ENCODE data around the gene GALM. TPM values are rescaled to one million over a fixed set of nuclear protein-coding genes. Genes with fewer than 3 reads are reported as not detected.
"Not testable (repeated sequence)": the region's sequence is repeated elsewhere in the genome, so short reads cannot be mapped to it uniquely, and the experiment has no call there.

The GALM gene
- total RNA-seq, 1 experiment from 2014 or later = 88.0 TPM

DNA sequence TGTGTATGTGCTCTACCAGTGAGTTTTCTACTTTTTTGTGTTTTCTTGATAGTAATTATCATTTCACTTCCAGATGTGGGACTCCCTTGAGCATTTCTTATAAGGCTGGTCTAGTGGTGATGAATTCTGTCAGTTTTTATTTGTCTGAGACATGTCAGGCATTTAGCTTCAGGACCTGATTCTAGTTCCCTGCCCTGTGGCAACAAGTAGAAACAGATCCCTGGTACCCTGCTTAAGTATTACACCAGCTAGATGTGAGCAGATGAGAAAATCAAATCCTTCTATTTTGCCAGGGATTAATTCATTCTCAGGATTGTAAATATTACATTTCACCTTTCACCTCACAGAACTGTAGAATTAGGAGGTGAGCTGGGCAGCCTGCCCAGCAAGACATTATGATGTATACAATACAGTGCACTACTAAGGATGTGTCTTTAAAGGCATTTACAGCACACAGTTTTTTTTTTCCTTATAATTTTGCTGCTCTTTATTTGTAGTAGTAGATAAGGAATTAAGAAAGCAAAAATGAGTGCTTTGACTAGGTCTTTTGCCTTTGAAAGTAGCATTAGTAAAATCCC lies 35.1 kb downstream of the GALM start:
- in situ Hi-C loops (cut with HindIII; ENCODE audit: low pct_unique_long_range_greater_than_20kb, low sequenced_read_pairs) = no loop called here
- no peak for DNase-seq (ENCODE audit: low read depth)

DNA sequence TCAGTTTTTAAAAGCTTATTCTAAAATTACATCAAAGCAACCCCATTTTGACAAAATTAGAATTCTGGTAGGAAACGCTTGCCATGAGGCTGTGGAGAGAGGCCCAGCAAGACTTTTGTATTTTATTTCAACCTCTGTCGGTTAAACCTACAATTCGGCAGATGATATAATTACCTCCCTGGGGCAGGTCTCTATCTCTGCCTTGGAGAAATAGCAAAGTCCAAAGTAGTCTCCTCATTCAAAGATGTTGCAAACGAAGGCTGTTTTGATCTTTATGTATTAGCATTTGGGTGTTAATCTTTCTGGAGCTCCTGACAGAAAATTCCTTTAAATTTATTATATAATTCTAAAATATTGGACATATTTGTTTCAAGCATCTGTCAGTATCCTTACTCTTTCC lies 35.6 kb downstream of the GALM start:
- DNase-seq (ENCODE audit: low read depth) = no peak

DNA sequence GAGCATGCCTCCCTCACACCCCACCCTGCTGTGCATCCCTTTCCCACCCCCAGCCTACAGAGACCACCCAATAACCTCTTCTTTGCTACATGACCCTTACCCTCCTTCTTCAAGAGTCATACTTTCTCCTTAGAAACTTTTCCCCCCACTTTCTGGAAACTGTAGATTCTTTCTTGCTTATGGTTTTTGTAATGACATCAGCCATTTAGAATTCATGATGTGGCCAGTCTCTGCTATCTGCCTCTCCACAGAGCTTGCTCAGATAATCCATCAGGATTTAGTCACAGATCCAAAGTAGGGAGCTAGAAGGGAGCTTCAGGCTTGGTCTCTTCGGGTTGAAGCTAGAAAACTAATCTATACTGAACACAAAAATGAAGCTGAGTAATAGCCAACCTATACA lies 36.5 kb downstream of the GALM start:
- in situ Hi-C loops (cut with HindIII; ENCODE audit: low pct_unique_long_range_greater_than_20kb, low sequenced_read_pairs) = no loop called here
- peak; percentile 17 for DNase-seq (ENCODE audit: low read depth)

More for the DNA sequence above, 35.6 kb downstream of the GALM start:
- in situ Hi-C loops (cut with HindIII; ENCODE audit: low pct_unique_long_range_greater_than_20kb, low sequenced_read_pairs) = no loop called here

GRCh38 chr2:38703336-38703735 lies 37.4 kb downstream of the GALM start:
- not testable (repeated sequence) for DNase-seq (ENCODE audit: low read depth)

GRCh38 chr2:38704664-38705063 lies 38.8 kb downstream of the GALM start:
- no peak for DNase-seq (ENCODE audit: low read depth)
- in situ Hi-C loops (cut with HindIII; ENCODE audit: low pct_unique_long_range_greater_than_20kb, low sequenced_read_pairs) = no loop called here

More at GRCh38 chr2:38703336-38703735, 37.4 kb downstream of the GALM start:
- in situ Hi-C loops (cut with HindIII; ENCODE audit: low pct_unique_long_range_greater_than_20kb, low sequenced_read_pairs) = not testable (repeated sequence)

GRCh38 chr2:38706846-38707345 lies 41.0 kb downstream of the GALM start:
- no peak for DNase-seq (ENCODE audit: low read depth)
- in situ Hi-C loops (cut with HindIII; ENCODE audit: low pct_unique_long_range_greater_than_20kb, low sequenced_read_pairs) = no loop called here

DNA sequence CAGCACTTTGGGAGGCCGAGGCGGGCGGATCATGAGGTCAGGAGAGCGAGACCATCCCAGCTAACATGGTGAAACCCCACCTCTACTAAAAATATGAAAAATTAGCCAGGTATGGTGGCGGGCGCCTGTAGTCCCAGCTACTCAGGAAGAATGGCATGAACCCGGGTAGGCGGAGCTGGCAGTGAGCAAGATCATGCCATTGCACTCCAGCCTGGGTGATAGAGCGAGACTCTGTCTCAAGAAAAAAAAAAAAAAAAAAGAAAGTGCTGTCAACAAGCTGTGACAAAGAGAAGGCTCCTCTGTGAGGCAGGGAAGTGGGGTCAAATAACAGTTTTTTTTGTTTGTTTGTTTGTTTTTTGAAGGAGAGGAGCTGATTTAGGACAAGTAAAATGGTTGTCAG lies 42.6 kb downstream of the GALM start:
- in situ Hi-C loops (cut with HindIII; ENCODE audit: low pct_unique_long_range_greater_than_20kb, low sequenced_read_pairs); DNase-seq (ENCODE audit: low read depth): not testable (repeated sequence)

GRCh38 chr2:38708900-38709566 lies 43.1 kb downstream of the GALM start:
- in situ Hi-C loops (cut with HindIII; ENCODE audit: low pct_unique_long_range_greater_than_20kb, low sequenced_read_pairs) = no loop called here
- DNase-seq (ENCODE audit: low read depth) = peak; percentile 23

GRCh38 chr2:38709567-38710194 lies 43.8 kb downstream of the GALM start:
- DNase-seq (ENCODE audit: low read depth) = no peak
- in situ Hi-C loops (cut with HindIII; ENCODE audit: low pct_unique_long_range_greater_than_20kb, low sequenced_read_pairs) = no loop called here

DNA sequence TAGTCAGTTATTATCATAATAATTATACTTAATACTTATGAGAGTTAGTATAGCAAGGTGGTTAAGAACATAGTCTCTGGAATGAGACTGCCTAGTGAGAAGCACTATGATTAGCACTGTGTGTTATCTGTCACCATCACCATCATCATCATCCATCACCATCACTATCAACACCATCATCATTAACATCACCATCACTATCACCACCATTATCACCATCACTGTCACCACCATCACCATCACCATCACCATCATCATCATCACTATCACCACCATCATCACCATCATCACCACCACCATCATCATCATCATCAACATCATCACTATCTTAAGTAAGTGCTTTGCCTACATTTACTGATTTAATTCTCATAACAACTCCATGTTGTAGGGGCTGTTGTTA lies 45.6 kb downstream of the GALM start:
- in situ Hi-C loops (cut with HindIII; ENCODE audit: low pct_unique_long_range_greater_than_20kb, low sequenced_read_pairs) = no loop called here
- no peak for DNase-seq (ENCODE audit: low read depth)

- in situ Hi-C loops (cut with HindIII; ENCODE audit: low pct_unique_long_range_greater_than_20kb, low sequenced_read_pairs) = no loop called here
- DNase-seq (ENCODE audit: low read depth) = no peak
These were observed 46.5 kb downstream of the GALM start for GRCh38 chr2:38712413-38712812.

- no peak for DNase-seq (ENCODE audit: low read depth)
- in situ Hi-C loops (cut with HindIII; ENCODE audit: low pct_unique_long_range_greater_than_20kb, low sequenced_read_pairs) = no loop called here
These were observed 47.0 kb downstream of the GALM start for GRCh38 chr2:38712871-38713270.

GRCh38 chr2:38713338-38713737 lies 47.4 kb downstream of the GALM start:
- in situ Hi-C loops (cut with HindIII; ENCODE audit: low pct_unique_long_range_greater_than_20kb, low sequenced_read_pairs) = no loop called here
- DNase-seq (ENCODE audit: low read depth) = no peak

DNA sequence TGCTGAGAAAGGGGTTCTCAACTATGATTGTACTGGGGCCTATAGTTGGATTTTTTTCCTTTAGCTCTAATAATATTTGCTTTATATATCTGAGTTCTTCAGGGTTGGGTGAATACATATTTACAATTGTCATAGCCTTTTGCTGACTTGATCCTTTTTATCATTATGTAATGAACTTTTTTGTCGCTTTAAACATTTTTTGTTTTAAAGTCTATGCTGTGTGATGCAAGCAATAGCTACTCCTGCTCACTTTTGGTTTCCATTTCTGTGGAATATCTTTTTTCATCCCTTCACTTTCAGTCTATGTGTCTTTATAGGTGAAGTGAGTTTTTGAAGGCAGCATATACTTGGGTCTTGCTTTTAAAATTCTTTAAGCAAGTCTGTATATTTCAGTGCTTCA lies 49.0 kb downstream of the GALM start:
- DNase-seq (ENCODE audit: low read depth); in situ Hi-C loops (cut with HindIII; ENCODE audit: low pct_unique_long_range_greater_than_20kb, low sequenced_read_pairs): not testable (repeated sequence)

DNA sequence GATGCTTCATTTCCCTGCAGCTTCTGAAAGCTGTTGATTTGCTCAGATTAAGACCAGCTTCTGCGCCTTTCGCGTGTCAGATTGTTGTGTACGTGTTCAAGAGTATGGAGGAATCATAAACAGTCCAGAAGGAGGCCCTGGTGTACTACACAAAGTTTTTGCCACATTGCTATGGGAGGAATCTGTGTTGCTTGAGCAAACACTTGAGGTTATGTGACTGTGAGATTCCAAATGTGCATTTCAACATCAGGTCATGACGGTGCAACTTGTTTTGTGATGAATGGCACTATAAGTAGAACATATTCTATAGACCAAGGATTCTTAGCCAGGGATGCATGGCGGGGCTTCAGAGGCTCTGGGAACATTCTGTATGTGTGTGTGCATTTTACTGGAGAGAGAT lies 50.3 kb downstream of the GALM start:
- no peak for DNase-seq (ENCODE audit: low read depth)
- in situ Hi-C loops (cut with HindIII; ENCODE audit: low pct_unique_long_range_greater_than_20kb, low sequenced_read_pairs) = no loop called here

DNA sequence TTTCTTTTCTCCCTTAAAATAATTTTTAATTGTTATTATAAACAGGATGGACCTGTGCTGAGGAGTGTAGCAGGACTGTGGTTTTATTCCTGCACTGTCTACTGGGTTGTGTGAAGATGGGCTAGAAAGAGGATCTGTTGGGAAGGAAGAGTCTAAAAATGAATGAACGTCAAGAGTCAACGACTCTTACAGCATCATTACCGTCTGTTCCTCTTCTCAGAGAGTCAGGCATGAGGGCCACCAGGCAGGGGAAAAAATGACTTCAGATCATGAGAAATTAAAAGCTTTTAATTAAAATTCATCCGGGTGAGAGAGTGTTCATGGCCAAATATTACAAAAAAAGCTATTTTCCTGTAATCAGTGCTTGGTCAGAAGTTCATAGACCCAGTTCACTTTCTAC lies 52.7 kb downstream of the GALM start:
- in situ Hi-C loops (cut with HindIII; ENCODE audit: low pct_unique_long_range_greater_than_20kb, low sequenced_read_pairs) = no loop called here
- no peak for DNase-seq (ENCODE audit: low read depth)

GRCh38 chr2:38719706-38720105 lies 53.8 kb downstream of the GALM start:
- in situ Hi-C loops (cut with HindIII; ENCODE audit: low pct_unique_long_range_greater_than_20kb, low sequenced_read_pairs) = no loop called here
- DNase-seq (ENCODE audit: low read depth) = peak; percentile 80

GRCh38 chr2:38720613-38721241 lies 54.8 kb downstream of the GALM start:
- peak; percentile 100 for DNase-seq (ENCODE audit: low read depth)

More at GRCh38 chr2:38720613-38721241, 54.8 kb downstream of the GALM start:
- in situ Hi-C loops (cut with HindIII; ENCODE audit: low pct_unique_long_range_greater_than_20kb, low sequenced_read_pairs) = no loop called here
